H4 (cell line): ENCODE results near the gene SLC17A1. TPM values are rescaled to one million over a fixed set of nuclear protein-coding genes. Genes with fewer than 3 reads are reported as not detected.

Source experiments
- DNase-seq: peaks from one replicate; pipeline ENCODE4 v3.0.0-alpha.2; 2015; ENCODE audit warnings: low spot score
- total RNA-seq: library from RNA; depleted of rRNA; stranded (reverse); fragments of >200 nt; shearing (Covaris generic); gene quantifications from 2 replicates; pipeline ENCODE4 v1.2.3, GENCODE V29; 2014

The SLC17A1 gene
- total RNA-seq, 1 experiment from 2014 or later = not detected

DNA sequence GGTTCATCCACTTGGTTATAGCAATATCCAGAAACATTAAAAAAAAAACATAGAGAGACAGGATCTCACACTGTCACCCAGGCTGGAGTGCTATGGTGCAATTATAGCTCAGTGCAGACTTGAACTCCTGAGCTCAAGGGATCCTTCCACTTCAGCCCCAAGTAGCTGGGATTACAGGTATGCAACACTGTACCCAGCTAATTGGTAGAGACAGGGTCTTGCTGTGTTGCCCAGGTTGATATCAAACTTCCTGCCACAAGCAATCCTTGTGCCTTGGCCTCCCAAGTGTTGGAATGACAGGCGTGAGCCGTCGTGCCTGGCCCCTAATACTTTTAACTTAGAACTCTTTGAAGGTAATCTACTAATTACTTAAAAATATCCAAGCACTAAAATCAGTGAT is 818 bp upstream of the SLC17A1 start:
- DNase-seq = no peak

DNA sequence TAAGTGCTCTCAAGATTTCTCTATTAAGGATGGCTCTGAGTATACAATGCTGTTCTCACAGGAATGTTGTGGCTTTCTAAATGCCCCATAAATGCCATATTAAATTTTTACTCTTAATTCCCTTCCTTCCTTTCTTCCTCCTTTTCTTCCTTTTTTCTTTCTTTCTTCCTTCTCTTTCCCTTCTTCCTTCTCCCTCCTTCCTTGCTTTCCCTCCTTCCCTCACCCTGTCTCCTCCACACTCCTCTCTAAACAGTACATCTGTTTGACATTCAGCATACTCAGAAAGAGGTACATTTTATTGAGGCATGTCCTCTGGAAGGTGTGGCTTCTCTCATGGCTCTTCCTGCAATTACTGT is 433 bp upstream of the SLC17A1 start:
- DNase-seq = no peak

GRCh38 chr6:25830458-25830857 is 1.4 kb downstream of the SLC17A1 start:
- no peak for DNase-seq

- no peak for DNase-seq
Observed at GRCh38 chr6:25829375-25829774, 2.5 kb downstream of the SLC17A1 start.

DNA sequence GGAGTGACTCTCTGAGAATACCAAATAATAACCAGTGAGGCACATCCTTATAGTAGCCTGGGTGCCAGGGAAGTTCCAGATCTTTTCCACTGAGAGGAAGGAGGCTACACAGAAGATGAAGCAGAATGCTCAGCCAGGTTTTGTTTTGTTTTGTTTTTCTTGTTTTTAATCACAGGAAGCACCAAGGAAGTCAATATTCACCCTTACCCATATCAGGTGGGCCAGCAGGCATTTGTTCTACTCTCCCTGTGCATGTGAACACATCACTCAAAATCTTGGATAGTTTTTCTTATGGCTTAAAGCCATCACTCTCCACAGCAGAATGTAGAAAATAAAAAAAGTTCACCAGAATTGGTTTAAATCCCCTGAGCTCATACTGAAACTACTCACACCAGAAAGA is 10.5 kb downstream of the SLC17A1 start:
- DNase-seq = no peak

DNA sequence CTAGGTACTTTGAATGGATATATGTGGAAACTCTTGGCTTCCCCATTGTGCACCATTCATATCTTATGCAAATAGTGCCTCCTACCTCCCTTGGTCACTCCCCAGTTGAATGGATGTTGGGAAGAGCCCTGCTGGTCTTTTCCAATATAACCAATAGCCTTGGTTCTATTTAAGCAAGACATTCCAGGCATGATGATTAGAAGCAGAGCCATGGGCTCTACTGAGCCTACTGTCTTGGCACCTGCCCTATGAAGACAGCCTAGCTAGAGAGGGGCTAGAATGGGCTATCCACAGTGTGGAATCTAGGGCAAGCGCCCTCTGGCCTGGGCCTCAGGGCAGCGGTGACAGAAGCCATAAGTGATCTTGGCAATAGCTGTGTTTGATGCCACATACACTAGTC is 15.6 kb downstream of the SLC17A1 start:
- DNase-seq = no peak

- no peak for DNase-seq
Observed at GRCh38 chr6:25815194-25815593, 16.7 kb downstream of the SLC17A1 start.

- DNase-seq = no peak
Observed at GRCh38 chr6:25804804-25805203, 27.0 kb downstream of the SLC17A1 start.

DNA sequence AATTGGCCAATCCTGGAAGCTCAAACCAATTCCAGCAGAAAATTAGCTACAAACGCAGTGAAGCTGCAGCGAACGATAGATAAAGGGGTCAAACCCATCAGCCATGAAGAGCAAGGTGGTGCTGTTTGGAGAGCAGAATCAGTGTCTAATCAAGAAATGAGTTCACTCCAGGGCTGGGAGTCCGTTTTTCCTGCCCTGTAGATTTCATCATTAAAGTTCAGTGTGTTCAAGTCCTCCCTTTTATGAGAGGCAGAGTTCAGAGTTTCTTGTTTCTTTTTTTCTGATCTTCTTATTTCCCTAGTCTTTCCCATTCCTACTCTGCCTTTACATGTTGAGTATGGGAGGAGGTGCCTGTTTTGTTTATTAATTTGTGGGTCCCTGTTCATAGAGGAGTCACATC is 30.4 kb downstream of the SLC17A1 start:
- DNase-seq = no peak

GRCh38 chr6:25794784-25795183 is 37.1 kb downstream of the SLC17A1 start:
- DNase-seq = no peak

DNA sequence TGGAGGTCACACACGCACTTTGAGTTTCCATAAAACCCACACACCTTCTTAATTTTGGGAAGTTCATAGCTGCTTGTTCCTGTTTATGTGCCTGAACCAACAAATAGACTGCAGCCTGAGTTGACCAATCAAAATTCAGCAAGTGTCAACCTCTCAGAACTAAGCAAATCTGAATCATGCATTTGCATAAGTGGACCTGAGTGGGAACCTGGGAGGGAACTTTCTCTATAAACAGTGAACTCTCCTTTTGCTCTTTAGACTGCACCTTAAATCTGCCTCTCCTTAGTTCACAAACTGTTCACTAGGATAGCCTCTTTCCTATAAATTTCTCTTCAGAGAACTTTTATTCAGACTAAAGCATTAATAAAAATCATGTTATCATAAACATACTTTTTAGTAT is 37.9 kb downstream of the SLC17A1 start:
- DNase-seq = no peak

GRCh38 chr6:25792016-25792415 is 39.8 kb downstream of the SLC17A1 start:
- no peak for DNase-seq

- DNase-seq = no peak
Observed at GRCh38 chr6:25789475-25789874, 42.4 kb downstream of the SLC17A1 start.

DNA sequence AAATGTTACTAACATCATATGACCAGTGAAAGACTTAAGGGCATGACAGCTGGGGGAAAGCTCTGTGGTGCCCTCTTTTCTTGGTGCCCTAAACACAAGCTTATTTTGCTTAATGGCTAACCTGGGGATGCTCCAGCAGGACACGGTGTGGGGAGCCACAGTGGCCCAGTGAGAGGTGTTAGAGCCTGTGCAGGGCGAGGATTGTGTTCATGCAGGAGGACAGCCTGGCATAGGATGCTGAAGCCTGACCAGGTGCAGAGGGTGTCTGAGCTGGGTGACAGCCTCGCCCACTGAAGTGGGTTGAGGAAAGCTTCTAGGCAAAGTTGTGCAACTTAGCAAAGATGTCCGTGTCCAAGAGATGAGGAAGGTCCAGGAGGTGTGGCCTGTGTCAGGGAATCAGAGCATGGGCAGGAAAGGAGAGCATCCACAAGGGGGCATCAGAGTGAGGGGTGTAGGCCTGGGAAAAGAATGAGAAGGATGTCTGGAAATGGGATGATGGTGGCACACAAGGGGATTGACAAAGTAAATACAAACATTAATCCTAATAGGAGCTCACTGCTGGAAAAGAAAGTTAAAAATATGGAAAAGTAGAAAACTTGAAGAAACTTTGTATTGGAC is 43.4 kb downstream of the SLC17A1 start:
- DNase-seq = peak; percentile 60

- DNase-seq = no peak
Observed at GRCh38 chr6:25787428-25787827, 44.4 kb downstream of the SLC17A1 start.

DNA sequence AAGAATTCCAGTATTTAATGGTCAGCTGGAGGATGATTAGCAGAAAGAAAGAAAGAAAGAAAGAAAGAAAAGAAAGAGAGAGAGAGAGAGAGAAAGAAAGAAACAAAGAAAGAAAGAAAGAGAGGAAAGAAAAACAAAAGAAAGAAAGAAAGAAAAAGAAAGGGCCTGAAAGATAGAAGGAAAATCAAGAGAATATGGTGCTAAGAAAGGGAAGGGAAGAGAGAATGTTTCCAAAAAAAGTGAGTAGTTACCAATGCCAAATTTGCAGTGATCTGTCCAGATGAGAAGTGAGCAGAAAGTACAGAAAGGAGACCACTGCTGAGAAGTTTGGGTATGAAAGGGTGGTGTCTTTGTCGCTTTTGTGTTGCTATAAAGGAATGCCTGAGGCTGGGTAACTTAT is 50.7 kb downstream of the SLC17A1 start:
- no peak for DNase-seq

GRCh38 chr6:25777856-25778649 is 53.8 kb downstream of the SLC17A1 start:
- no peak for DNase-seq

DNA sequence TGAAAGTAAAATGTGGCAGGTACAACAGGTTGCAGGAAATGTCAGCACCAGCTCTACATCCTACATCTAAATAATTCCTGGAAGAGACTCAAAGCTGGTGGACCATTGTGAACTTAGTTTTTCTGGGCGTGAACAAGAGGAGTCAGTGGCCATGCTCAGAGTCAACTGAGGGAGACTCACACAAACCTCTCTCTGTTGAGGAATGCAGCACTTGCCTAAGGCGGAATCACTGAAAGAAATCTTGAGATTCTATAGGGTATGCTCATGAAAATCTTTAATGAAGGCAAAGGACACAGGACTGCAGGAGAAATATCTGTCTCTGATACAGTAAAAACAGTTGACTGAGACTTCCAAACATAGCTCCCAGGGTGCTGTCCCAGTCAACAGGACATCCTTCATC is 54.8 kb downstream of the SLC17A1 start:
- DNase-seq = no peak

DNA sequence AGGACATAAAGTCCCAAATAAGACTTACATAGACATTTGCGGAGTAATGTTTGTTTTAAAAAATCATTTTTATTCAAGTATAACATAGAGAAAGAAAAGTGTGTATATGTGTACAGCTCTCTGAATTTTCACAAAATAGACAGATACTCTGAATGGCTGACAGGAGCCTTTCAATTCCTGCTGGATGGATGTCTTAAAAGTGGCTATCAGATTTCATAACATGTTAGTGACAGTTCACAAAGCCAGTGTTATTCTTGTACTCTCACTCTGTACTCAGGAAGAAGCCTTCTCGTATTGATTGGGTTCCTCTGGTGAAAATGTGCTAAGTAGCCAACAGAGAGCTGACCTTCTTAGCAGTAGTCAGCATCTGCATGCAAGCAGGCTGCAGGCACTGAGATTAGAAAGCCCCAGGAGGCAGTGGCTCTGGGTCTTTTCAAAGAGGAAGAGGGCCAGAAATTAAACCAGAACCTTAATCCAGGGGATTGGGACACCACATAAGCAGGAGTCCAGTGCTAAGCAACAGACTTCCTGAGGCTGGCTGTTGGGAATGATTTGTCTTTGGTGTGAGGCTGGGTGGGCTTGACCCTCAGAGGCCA is 57.6 kb downstream of the SLC17A1 start:
- no peak for DNase-seq

- DNase-seq = peak; percentile 29
Observed at GRCh38 chr6:25769983-25770382, 61.9 kb downstream of the SLC17A1 start.

DNA sequence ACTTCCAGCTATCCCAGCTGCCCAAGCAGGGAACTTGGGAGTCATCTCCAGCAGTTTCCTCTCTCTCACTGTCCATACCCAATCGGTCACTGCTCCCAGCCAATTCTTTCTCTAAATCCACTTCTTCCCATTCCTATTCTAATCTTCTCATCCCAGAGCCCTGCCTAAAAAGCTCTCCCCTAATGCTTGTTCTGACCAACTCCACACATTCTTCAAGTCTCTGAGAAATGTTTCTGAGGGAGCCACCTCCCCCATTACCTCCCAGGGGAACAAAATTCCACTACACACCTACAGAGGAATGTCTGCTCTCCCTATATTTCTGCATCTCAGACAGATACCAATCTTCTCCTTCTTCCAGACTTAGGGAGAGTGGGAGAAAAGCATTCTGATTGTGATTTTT is 63.3 kb downstream of the SLC17A1 start:
- no peak for DNase-seq

DNA sequence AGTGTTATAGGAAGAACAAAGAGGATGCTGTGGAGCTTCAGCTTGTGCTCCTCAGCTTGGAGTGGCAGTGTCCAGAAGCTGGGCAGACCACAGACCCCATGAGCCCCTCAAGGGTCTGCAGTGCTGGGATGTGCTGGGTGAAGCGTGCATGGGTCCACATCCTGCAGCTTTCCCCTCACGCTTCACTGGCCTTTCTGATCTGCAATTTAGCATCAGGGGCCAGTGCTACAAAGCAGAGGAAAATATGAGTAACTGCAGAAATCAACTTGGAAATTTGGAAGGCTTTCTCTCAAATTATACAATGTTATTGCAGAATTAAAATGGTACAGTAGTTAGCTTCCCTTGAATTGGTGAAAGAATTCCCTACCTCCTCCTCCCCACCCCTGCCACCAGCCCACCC is 67.2 kb downstream of the SLC17A1 start:
- no peak for DNase-seq

GRCh38 chr6:25757936-25758642 is 73.8 kb downstream of the SLC17A1 start:
- DNase-seq = no peak
